Fibroblast of pulmonary artery (primary cell): ENCODE measurements around the gene HPSE.

ENCODE experiments used
- DNase-seq: peaks from one replicate; pipeline ENCODE4 v3.0.0-alpha.2; 2010; ENCODE audit warnings: low read depth
- H3K4me3 ChIP-seq: replicated peaks from 2 replicates; pipeline ENCODE4 v1.5.1; 2011; ENCODE audit warnings: low read depth, mild to moderate bottlenecking, control low read depth, low read length, moderate library complexity
- CTCF ChIP-seq: IDR thresholded peaks from 2 replicates; pipeline ENCODE4 v1.5.1; 2011; ENCODE audit warnings: mild to moderate bottlenecking, control low read depth, low read length, inconsistent platforms; ENCODE audit errors: missing control alignments

The HPSE gene

GRCh38 chr4:83248486-83248885 is 86.2 kb downstream of the HPSE start:
- no peak overlapping the region for H3K4me3 ChIP-seq
- DNase-seq: no peak
- TF ChIP-seq CTCF: no peak

- no peak for TF ChIP-seq CTCF
- no peak for DNase-seq
Observed at GRCh38 chr4:83247415-83248357, 87.0 kb downstream of the HPSE start.

More at GRCh38 chr4:83247415-83248357, 87.0 kb downstream of the HPSE start:
- H3K4me3 ChIP-seq: no peak overlapping the region
